Activated naive CD4-positive, alpha-beta T cell treated with Interleukin-2 at 50 U/mL for 16 hours (primary cell): ENCODE measurements around the gene SNAPC2.
A peak's percentile ranks its signal among the peaks of the same experiment; 100 is the strongest.
"Not testable (repeated sequence)": the region's sequence is repeated elsewhere in the genome, so short reads cannot be mapped to it uniquely, and the experiment has no call there.

ENCODE experiments used
- DNase-seq: peaks from one replicate; pipeline ENCODE4 v3.0.0-alpha.2; 2020

SNAPC2 gene

DNA sequence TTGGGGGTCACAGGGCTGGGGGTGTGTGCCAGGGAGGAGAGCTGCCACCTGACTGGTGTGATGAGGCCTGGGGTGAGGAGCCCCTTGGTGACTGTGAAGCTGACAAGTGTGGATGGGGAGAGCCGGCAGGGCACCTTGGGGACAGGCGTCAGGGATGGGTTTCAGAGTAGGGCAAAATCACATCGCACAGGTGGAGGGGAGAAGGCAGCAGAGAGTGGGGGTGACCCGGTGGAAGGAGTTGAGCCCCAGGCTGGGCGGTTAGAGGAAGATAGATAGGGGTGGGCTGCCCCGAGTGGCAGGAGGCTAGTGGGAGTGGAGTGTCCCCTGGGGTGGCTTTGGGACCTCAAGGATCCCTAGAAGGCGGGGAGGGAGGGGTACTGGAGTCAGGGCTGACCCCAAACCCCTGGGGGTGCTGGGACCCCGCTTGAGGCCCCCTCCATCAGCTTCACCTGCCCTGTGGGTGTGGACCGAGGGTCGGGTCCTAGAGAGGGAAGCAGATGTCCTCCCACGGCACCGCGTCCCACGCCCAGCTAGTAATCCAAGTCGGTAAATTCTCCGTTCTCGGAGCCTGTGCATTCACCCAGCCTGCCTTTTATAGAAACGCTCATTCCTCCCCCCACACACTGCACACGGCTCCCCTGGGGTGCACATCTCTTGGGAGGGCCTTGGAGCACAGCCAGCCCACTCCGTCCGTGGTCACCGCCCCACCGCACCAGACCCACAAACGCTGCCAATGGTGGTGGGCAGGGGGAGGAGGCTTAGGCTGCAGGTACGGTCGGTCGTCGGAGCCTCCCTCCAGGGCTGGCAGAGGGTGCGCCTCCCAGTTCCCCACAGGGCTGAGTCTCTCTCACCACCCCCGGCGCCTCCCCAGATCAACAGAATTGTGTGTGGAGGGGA lies 3.4 kb downstream of the SNAPC2 start:
- DNase-seq, result no peak

DNA sequence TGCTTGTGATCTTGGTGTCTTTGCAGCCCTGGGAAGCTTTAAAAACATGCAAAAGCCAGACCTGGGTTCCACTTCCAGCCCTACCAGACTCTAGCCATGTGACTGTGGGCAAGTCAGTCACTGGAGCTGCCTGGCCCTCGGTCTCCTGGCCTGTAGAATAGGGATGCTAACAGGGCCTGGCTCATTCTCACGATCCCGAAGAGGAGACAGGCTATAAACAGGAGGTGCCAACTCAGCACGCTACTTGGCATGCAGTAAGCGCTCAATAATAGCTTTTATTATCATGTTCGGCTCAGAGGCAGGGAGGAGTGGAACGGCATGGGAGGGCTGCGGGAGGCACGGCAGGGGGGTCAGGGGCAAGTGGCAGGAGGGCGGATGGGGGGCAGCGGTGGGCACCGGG lies 4.1 kb downstream of the SNAPC2 start:
- no peak for DNase-seq

DNA sequence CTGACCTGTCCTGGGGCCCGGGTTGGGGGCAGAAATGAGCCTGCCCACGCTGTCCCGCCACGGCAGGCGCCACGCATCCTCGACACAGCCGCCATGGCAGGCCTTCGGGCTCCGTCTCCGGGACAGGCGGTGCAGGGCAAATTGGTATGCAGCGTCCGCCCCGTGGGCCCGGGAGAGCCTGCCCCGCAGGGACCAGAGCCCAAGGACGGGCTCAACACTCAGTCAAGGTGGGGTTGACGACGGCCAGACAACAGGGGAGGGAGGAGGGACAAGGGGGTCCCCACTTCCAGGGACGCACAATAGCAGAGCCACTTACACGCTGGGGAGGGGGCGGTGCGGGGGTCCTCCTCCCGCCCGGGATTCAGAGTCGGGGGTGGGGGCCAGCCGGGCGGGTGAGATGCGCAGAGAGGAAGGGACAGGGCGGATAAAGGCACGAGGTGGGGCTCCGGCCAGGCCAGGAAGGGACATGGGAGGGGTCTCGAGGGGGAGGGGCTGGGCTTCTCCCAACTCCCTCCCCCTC lies 4.6 kb downstream of the SNAPC2 start:
- DNase-seq, result no peak

DNA sequence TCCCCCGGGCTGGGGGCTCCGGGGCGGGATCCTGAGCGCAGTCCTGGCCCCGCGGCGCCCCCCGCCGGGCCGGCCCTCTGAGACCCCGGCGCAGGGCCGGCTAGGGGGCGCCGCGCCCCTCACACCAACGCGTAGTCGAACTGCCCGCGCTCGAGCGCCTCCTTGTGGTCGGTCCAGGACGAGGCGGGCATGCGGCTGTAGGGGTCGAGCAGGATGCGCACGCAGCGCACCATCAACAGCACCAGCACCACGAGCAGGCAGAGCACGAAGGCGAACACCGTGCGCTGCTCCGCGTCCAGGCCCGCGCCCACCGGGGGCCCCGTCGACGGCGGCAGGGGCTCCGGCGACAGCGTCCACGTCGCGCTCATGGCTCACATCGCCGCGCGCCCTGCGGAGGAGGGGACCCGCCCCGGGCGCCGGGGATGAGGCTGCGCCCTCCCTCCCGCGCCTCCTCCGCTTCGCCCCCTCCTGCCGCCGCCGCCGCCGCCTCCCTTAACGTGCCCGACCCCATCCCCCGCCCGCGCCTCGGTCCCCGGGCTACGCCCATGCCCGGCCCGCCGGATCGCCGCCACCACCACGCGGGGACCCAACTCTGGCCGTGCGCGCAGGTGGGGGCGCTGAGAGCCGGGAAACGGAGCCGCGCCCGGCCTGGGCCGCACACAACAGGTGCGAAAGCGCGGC lies 5.2 kb downstream of the SNAPC2 start:
- peak; percentile 77 for DNase-seq

DNA sequence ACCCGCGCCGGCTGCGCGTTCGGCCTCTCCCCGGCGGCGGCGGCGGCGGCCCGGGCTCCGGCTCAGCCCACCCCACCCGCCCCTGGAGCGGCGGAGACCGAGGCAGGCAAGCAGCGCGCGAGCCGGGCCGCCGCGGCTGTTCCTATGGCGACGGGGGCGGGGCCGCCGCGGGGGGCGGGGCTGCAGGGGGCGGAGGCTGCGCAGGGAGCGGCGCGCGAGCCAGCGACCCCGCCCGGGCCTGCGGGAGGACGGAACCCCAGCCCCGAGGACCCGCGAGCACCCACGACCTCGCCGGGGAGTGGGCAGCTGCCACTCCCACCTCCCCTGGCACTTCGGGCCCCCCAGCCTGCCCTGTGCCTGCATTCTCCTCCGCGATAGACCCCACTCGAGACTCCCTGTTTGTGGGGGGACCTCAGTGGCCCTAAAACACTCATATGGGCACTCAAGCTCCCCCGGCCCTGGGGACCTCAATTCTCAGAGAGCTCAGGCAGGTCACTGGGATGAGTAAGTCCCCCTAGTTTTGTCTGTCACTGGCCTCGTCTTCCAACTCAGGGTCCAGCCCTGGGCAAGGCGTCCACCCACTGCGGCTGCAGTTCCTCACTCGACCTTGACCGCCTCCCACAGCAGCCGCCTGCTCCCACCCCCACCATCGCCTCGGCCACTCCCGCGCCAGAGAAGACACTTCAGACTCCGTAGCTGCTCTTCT lies 6.0 kb downstream of the SNAPC2 start, which contains the start of gene CTXN1:
CTXN1 (minus strand) TSS at position 115 of the 706 bp plus-strand sequence. CDS start 597 bp downstream, outside the sequence.
- DNase-seq, result peak; percentile 81

DNA sequence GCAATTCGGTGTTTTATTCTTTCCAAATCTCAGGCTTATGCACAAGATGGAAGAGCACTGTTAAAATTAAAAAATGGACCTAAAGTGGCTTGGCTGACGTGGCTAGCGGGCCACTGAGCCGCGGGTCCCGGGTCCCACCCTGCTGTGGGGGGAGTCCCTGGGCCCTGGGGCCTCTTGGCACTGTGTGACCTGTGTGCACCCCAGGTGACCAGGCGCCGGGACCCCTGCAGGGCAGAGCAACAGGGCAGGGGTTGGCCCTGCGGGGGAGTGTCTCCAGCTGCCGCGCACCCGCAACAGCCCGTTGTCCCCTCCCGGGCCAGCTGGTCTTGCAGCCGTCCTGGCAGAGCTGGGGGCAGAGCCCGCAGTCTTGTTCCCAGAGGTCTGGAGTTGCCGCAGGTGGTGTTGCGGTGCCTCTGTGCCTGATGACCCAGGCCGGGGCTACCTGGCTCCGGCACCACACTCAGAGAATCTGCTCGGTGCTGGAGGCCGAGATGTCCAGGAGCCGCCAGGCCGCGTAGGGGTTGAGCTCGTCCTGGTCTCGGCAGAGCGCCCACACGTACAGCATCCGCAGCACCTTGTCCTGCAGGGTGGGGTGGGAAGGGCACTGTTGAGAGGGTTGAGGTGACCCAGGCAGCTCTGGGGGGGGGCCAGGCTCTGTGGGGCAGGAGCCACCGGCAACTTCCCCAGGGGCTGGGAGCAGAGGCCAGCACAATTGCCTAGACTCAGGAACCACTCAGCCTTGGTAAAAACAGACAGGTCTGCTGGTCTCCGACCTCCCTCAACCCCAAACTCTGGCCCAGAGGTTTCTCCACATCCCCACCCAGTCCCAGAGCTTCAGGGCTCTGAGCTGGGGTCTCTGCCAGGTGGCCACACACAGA lies 6.8 kb downstream of the SNAPC2 start:
- no peak for DNase-seq

DNA sequence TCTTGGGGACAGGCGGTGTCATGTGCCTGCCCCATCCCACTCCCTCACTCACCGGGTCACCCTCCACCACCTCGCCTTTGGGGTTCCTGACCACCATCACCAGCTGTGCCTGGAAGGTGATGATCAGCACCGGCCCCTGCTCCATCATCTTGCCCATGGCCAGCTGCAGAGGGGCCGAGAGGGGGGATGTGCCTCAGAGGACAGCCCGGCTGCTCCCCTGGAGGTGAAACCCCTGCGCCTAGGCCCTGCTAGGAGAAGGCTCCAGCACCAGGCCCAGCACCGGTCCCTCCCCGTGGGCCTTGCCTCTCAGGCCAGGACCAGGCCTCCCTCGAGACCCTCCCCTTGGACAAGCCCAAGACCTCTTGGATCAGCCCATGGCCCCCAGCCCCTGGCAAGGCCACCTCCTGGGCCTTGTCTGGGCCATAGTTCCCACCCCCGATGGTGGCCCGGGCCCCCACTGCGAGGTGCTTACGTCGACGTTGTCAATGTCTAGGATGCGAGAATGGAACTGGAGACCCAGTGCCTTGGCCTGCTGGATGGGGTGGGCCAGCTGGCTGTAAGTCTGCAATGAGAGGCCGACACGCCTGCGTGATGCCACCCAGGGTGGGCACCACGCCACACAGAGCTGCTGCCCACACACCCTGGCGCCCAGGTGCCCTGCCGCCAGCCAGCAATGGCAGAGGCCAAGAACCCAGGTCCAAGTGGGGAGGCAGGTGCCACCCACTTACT lies 7.6 kb downstream of the SNAPC2 start:
- DNase-seq, result no peak

DNA sequence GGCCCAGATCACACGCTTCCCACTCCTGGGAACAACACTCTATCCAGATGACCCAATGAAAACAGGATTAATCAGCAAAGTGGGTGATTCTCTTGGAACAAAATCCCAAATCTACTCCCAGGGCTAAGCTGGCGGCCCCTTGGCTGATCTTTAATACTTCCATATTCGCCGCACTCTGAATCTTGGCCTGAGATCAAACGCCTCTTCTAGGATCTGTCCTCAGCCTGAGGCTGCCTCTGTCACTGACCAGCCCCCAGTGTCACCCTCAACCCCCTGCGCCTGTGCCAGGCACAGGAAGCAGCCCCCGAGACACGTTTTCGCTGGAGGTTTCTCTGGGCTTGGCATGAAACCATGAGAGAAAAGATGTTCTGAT lies 8.2 kb downstream of the SNAPC2 start:
- DNase-seq, result no peak

DNA sequence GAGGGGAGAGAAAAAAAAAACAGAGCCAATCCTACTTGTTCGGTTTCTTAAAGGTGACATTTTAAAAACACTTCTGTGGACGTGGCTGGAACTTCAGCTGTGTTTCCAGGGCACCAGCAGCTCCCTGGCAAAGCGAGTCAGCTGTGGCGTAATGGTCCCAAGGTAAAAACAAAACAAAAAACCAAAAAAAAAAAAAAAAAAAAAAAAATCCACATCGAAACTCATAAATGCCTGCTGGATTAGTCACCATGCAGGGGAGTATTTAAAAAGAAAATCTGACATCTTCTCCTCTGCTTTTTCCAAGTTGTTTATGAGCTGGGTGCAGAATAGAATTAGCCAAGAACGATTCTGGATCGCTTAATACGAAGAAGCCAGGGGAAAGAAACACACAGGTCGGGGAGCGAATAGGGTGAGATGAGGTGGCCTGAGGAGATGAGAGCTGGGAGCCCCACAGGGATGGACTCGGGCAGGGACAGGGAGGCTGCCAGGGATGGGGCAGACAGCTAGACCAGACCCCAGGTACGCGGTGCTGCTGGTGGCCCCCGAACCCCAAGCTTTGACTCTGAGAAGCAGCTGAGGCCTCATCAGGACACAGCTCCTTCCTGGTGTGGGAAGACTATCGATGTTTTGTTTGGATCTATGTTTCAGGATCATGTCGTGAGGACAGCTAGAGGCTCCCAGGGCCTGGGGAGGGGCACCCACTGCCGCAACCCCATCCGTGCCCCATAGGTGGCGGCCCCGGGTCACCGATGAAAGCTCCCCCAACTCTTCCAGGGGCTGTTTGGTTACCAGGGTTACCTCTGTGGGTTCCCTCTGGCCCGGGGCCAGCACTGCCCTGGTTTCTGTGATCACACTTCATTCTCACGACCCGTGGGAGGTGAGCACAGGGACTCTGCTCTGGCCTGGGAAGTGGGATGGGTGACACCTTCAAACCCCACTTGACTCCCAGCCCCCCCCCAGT lies 8.9 kb downstream of the SNAPC2 start:
- DNase-seq, result peak; percentile 73

DNA sequence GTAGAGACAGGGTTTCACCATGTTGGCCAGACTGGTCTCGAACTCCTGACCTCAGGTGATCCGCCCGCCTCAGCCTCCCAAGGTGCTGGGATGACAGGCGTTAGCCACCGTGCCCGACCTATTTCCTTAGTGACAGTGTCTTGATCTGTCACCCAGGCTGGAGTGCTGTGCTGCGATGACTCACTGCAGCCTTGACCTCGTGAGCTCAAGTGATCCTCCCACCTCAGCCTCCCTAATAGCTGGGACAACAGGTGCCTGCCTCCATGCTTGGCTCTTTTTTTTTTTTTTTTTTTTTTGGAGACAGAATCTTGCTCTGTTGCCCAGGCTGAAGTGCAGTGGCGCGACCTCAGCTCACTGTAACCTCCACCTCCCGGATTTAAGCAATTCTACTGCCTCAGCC lies 9.9 kb downstream of the SNAPC2 start:
- DNase-seq, result not testable (repeated sequence)

DNA sequence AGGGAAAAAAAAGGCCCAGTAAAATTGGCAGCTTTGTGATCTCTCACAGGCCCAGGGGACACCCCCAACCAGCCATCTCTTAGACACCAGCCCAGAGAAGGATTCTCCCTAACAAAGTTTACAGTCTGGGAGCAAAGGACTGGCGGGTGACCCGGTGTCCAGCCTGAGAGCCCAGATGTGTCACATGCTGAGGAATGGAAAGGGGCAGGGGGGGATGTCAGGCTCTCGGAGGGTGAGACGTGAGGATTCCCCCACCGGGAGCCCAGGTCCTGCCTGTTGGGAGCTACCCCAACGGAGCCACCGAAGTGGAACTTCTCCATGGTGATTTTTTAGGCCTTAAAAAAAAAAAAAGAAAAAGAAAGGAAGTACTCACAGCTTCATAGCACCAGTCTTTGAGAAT lies 10.6 kb downstream of the SNAPC2 start:
- no peak for DNase-seq

DNA sequence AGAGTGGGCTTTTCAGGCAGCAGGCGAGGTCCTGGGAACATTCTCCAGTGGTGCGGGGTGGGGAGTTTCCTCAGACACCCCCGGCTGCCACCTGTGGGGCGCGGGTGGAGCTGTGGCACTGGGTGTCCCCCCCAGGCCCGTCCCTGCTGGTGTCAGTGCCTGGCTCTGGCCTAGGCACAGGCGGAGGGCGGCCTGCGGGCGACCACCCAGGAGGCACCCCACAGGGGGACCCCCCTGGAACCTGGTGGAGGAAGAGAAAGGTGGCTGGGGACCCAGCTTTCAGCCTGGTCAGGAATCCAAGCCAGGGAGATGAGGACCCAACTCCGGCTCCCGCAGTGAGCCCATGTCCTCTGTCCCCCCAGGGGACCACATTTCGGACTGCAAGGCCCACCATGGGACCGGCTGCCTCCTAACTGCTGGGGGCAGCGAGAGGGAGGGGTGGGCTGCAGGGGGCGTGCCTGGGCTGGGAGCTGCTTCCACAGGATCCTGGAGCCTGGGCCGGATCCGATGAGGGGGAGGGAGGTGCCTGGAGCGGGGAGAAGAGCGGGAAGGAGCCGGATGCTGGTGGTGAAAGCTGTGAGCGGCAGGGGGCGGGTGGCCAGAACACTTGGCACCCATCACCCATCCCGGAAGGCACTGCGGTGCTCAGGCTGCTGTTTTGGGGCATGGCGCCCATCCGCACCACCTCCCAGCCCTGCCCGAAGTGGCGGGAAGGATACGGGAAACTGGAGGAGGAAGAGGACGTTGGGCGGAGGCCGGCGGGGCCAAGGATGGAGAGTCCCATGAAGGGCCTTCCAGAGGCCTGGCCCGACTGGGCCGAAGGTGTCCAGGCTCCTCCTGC lies 11.3 kb downstream of the SNAPC2 start:
- DNase-seq, result no peak

DNA sequence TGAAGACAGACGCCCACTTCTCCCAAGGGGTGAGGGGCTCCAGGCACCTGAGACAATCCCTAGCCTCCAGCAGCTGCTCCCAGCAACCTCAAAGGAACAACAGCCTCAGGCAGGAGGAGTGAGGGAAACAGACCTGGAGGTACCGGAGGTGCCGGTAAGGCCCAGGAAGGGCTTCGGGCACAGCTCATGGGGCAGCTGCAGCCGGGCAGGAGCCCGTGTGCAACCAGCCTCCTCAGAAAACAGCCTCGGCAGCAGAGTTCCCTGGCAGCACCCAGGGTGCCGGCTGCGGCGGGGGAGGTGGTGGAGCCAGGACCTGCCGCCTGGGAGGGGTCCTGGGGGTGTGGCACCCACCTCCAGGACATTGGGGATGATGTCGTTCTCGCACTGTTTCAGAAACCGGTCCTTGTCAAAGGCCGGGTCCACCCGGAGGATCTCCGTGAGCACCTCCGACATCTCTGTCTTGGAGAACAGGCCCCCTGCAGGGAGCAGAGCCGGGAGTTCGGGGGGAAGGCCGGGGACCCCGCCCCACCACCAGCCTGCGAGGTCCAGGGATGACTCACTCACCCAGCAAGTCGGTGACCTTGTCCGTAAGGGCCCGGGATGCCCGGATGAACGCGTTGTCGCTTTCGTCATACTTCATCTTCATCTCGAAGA lies 12.3 kb downstream of the SNAPC2 start:
- DNase-seq, result no peak

DNA sequence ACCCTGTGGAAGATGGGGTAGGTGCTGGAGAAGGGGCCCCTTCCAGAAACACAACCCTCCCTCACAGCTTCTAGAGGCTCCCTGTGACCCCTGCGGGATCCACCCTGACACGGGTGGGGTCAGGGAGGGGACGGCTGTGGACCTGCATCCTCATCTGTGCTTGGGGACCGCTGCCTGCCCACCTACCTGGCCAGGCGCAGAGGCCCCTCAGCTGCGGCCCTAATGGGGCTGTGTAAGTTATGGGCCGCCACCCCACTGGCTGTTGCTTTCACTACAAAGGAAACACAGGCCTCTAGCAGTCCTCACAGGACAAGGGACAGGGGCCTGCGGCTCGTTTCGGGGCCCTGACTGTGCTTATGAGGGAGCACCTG lies 12.8 kb downstream of the SNAPC2 start:
- no peak for DNase-seq

DNA sequence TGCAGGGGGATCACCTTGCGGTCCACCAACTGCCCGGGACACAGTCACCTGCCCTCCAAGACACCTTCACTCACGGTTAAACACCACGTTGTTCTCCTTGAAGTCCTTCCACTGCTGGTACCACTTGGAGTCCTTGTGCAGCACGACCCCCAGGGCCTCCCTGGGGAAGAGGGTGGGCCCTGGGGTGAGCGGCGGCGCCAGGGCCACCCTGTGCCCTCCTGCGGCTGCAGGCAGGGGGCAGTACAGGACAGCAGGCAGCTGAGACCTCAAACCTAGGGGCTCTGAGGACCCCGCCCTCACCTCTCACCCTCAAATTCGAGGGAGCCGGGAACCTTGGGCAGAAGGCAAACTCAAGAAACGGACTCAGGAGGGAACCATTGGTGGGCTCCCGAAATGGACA lies 13.3 kb downstream of the SNAPC2 start:
- DNase-seq, result no peak

DNA sequence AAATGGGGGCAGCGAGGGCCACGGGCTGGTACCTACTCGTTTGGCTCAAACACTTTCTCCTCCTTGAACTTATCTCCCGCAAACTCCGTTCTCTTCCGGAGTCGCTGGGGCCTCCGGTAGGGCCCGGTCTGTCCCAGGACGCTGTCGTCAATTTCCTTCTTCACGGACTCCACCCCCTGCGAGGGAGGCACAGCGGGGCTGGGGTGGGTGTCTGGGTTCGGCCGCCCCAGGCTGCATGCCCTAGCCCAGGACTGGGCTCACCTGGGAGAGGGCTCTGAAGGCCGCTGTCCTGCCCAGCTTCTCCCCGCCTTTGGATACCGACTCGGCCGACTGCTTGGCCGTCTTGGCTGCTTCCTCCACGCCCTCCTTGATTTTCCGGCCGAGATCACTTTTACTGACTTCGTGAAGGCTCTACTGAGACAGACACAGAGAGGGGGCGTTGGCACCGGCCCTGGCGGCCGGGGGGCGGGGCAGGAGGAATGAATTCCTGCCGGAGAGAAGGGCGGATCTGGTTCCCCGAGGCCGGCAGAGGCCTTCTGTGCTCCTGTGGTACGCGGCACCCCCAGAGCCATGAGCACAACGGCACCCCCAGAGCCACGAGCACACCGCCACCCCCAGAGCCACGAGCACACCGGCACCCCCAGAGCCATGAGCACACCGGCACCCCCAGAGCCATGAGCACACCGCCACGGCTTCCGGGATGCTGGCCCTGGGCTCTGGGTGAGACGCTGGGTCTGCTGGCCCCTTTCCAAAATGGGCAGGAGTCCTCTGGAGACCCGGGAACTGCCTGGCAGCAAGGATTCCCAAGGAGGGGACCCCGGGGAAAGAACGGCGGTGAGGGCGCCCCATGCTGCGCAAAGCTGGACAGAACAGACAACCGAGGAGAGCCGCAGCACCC lies 13.9 kb downstream of the SNAPC2 start:
- no peak for DNase-seq

DNA sequence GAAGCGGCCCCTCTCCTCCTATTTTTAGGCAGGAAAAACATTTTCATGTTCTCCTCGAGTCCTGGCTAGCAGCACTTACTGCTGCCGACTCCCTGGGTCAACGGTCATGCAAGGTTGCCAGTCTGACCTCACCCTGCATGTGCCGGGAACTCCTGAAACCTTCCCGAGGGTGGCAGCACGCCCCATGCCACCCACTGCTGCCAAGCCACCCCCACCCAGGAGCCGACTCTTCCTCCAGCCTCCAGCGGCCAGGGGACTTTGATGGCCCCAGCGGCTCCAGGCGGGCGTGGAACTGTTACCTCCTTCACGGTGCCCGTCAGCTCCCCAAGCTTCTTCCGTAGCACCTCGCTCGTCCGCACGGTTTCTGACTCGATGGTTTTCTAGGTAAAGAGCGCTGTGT lies 14.6 kb downstream of the SNAPC2 start:
- no peak for DNase-seq

DNA sequence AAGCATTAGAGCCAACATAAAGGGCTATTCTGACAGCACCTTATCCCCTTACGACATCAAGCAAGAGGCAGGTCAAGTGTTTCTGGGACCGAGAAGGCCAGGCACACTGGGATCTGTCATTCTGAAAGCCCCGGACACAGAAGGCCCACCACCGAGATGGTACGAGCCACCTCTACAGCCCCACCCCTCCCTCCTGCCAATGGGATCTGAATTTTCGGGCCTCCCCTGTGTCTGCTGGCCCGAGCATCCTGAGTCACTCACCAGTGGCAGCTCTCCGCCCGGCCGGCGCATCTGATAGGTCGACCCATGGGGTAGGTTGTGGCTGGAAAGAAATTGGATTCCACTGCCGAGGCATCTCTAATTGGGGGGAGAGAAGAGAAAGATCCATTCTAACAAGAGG lies 20.7 kb downstream of the SNAPC2 start:
- no peak for DNase-seq
